ENCODE results near the gene FGGY. TPM values are rescaled to one million over a fixed set of nuclear protein-coding genes. Genes with fewer than 3 reads are reported as not detected.

FGGY gene
- total RNA-seq, 1 experiment from 2014 or later: 14.6 TPM

DNA sequence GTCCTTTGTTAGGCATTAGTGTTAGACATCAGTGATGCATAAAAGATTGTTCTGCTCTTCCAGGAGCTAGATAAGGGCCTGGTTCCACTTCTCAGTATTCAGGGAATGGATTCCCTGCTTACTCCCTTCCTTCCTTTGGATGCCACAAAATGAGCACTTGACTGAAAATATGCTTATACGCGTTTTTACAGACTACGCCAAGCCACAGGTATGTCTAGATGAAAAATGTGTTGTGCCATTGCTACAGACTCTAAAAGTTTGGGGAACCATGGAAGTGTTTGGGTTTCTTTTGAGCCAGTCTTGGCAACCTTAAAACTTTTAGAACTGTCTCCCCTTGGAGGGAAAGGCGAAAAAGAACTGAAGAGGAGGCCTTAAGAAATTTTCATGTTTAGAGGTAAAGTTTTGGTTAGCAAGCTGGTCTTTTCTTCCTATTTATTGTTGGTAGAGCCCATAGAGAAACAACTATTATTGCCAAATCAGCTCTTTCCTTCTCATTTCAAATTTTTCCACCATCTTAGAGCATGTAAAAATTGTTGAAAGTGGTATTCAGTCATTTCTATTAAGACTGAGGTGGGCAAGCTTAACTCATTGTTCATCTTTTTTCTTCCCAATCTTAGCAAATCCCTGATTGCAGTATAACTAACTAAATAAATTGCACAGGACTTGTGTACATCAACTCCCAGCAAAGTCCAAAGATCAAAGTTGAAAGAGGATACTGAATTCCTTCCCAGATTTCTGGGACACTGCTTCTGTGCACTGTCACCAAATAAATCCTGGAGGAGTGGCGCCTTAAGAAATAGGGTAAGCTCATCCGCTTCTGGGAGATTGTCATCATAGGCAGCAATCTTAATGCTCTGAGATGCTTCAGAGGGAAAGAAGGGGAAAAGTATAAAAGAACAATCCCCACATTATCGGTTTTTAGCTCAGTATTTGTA is 18.9 kb downstream of the FGGY start:
- no peak overlapping the region for H2AFZ ChIP-seq (ENCODE audit: low read length)

More for the DNA sequence above, 18.9 kb downstream of the FGGY start:
- H3K4me3 Mint-ChIP-seq: no peak overlapping the region
- Histone ChIP-seq H3K9me3 (ENCODE audit: control insufficient read depth, low read depth, low read length) (no peaks in the 10 kb centered on the region), H4K5ac (ENCODE audit: insufficient read length, low read depth, low read length) (no peak overlapping the region), H3K23ac (ENCODE audit: insufficient read length, low read depth, low read length) (no peak overlapping the region), H3K79me2 (ENCODE audit: insufficient read depth, low read length) (no peaks in the 10 kb centered on the region), H3K9ac (ENCODE audit: extremely low read depth, insufficient read length, low read length) (no peak overlapping the region), H4K91ac (ENCODE audit: insufficient read length, low read depth, low read length) (no peak overlapping the region), H2BK5ac (ENCODE audit: insufficient read length, low read length) (no peak overlapping the region), H3K4me2 (ENCODE audit: insufficient read depth, insufficient read length, low read length) (no peak overlapping the region), H3K56ac (ENCODE audit: insufficient read length, low read depth, low read length) (no peak overlapping the region), H4K20me1 (ENCODE audit: control insufficient read depth, insufficient read depth, insufficient read length) (no peaks in the 10 kb centered on the region), H3K18ac (ENCODE audit: insufficient read length, low read depth, low read length) (no peak overlapping the region), H4K8ac (replicated peaks; ENCODE audit: insufficient read length, low read depth, low read length) (no peak overlapping the region), H2BK12ac (ENCODE audit: insufficient read length, low read depth, low read length) (no peak overlapping the region), H3T11ph (ENCODE audit: low read length) (no peak overlapping the region), H3K27me3 (ENCODE audit: insufficient read depth, low read length) (no peaks in the 10 kb centered on the region), H2BK120ac (ENCODE audit: low read depth, low read length, poor library complexity, severe bottlenecking) (no peak overlapping the region), H3K23me2 (ENCODE audit: insufficient read length, low read depth, low read length, poor library complexity, severe bottlenecking) (no peaks in the 10 kb centered on the region), H2BK15ac (ENCODE audit: low read depth, low read length) (no peak overlapping the region), H3K79me1 (ENCODE audit: insufficient read depth, low read depth, low read length, poor library complexity, severe bottlenecking) (no peaks in the 10 kb centered on the region), H3K4ac (ENCODE audit: low read depth, low read length) (no peak overlapping the region), H3K14ac (ENCODE audit: insufficient read depth, low read length) (no peak overlapping the region), H2BK20ac (ENCODE audit: low read depth, low read length, poor library complexity, severe bottlenecking) (no peak overlapping the region), H3K27ac (ENCODE audit: insufficient read length, low read depth, low read length) (no peak overlapping the region), H3K4me1 (ENCODE audit: insufficient read depth, low read length) (peaks cover 2% of the 10 kb centered on the region; the same call in 1 of the 2 replicates), H2AK5ac (ENCODE audit: insufficient read length, low read length) (no peak overlapping the region)
- H3K9me3 Mint-ChIP-seq: peaks cover 3 to 6% of the 10 kb centered on the region in 2 experiments; a peak in 2 of 5 replicates
- H3K36me3 Mint-ChIP-seq (ENCODE audit: insufficient read depth in 1 of 3, low read depth in 3 of 3): peaks cover 2 to 23% (median 8%) of the 10 kb centered on the region in 3 experiments; a peak in 5 of 7 replicates
- H3K4me1 Mint-ChIP-seq: peaks cover 30 to 37% of the 10 kb centered on the region in 2 experiments
- no CpG with 5 or more reads among the region's 7 CpGs for WGBS (ENCODE audit: extremely low coverage, insufficient read length, low lambda C conversion rate)
- TF ChIP-seq, protein P1, sequence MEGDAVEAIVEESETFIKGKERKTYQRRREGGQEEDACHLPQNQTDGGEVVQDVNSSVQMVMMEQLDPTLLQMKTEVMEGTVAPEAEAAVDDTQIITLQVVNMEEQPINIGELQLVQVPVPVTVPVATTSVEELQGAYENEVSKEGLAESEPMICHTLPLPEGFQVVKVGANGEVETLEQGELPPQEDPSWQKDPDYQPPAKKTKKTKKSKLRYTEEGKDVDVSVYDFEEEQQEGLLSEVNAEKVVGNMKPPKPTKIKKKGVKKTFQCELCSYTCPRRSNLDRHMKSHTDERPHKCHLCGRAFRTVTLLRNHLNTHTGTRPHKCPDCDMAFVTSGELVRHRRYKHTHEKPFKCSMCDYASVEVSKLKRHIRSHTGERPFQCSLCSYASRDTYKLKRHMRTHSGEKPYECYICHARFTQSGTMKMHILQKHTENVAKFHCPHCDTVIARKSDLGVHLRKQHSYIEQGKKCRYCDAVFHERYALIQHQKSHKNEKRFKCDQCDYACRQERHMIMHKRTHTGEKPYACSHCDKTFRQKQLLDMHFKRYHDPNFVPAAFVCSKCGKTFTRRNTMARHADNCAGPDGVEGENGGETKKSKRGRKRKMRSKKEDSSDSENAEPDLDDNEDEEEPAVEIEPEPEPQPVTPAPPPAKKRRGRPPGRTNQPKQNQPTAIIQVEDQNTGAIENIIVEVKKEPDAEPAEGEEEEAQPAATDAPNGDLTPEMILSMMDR (conservative IDR thresholded peaks at IDR 0.05): no peak
- no peak overlapping the region for H3K27ac Mint-ChIP-seq
- no peaks in the 10 kb centered on the region for H3K27me3 Mint-ChIP-seq (ENCODE audit: low read depth)
- DNase-seq: no peak
